ENCODE measurements around the gene ZC3H7B.
A peak's percentile ranks its signal among the peaks of the same experiment; 100 is the strongest.

The ZC3H7B gene

GRCh38 chr22:41338614-41339212 lies 37.4 kb downstream of the ZC3H7B start:
- DNase-seq (ENCODE audit: insufficient read length, low spot score) = no peak
- FAIRE-seq = no peak
- no peak for TF ChIP-seq TAF1 (IDR thresholded peaks at IDR 0.05; ENCODE audit: low read depth, low read length)
- no peak for TF ChIP-seq PAX5 (IDR thresholded peaks at IDR 0.05; ENCODE audit: insufficient read depth, low read length, severe bottlenecking)
- no peak for TF ChIP-seq SPI1 (IDR thresholded peaks at IDR 0.05; ENCODE audit: low read depth, low read length)

DNA sequence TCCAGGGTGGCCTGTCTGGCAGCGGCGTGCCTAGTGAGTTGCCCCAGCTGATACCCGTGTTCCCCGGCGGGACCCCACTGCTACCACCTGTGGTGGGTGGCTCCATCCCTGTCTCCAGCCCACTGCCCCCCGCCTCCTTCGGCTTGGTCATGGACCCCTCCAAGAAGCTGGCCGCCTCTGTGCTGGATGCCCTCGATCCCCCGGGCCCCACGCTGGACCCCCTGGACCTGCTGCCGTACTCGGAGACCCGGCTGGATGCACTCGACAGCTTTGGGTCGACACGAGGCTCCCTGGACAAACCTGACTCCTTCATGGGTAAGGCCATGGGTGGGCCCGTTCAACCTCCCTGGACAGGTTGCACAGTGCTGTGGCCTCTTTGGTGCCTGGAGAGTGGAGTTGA lies 38.5 kb downstream of the ZC3H7B start:
- DNase-seq (ENCODE audit: insufficient read length, low spot score) = no peak
- TF ChIP-seq PAX5 (IDR thresholded peaks at IDR 0.05; ENCODE audit: insufficient read depth, low read length, severe bottlenecking) (no peak), POU2F2 (IDR thresholded peaks at IDR 0.05; ENCODE audit: low read depth, low read length) (no peak), POLR2AphosphoS5 (IDR thresholded peaks at IDR 0.05; ENCODE audit: low read depth, low read length) (no peak), TAF1 (IDR thresholded peaks at IDR 0.05; ENCODE audit: low read depth, low read length) (no peak), SPI1 (IDR thresholded peaks at IDR 0.05; ENCODE audit: low read depth, low read length) (no peak), POLR2A (IDR thresholded peaks at IDR 0.05; ENCODE audit: low read depth, low read length) (no peak)
- FAIRE-seq = no peak

- no peak for FAIRE-seq
- no peak for TF ChIP-seq SPI1 (IDR thresholded peaks at IDR 0.05; ENCODE audit: low read depth, low read length)
- TF ChIP-seq POLR2AphosphoS5 (IDR thresholded peaks at IDR 0.05; ENCODE audit: low read depth, low read length) = no peak
- no peak for TF ChIP-seq TAF1 (IDR thresholded peaks at IDR 0.05; ENCODE audit: low read depth, low read length)
- no peak for TF ChIP-seq PAX5 (IDR thresholded peaks at IDR 0.05; ENCODE audit: insufficient read depth, low read length, severe bottlenecking)
- no peak for TF ChIP-seq POU2F2 (IDR thresholded peaks at IDR 0.05; ENCODE audit: low read depth, low read length)
- TF ChIP-seq POLR2A (IDR thresholded peaks at IDR 0.05; ENCODE audit: low read depth, low read length) = no peak
- DNase-seq (ENCODE audit: insufficient read length, low spot score) = no peak
Measured at GRCh38 chr22:41340357-41340756, 39.0 kb downstream of the ZC3H7B start.

GRCh38 chr22:41341012-41341411 lies 39.7 kb downstream of the ZC3H7B start:
- no peak for TF ChIP-seq TAF1 (IDR thresholded peaks at IDR 0.05; ENCODE audit: low read depth, low read length)
- no peak for TF ChIP-seq POLR2A (IDR thresholded peaks at IDR 0.05; ENCODE audit: low read depth, low read length)
- TF ChIP-seq SPI1 (IDR thresholded peaks at IDR 0.05; ENCODE audit: low read depth, low read length) = no peak
- TF ChIP-seq POLR2AphosphoS5 (IDR thresholded peaks at IDR 0.05; ENCODE audit: low read depth, low read length) = no peak
- no peak for TF ChIP-seq POU2F2 (IDR thresholded peaks at IDR 0.05; ENCODE audit: low read depth, low read length)
- no peak for TF ChIP-seq PAX5 (IDR thresholded peaks at IDR 0.05; ENCODE audit: insufficient read depth, low read length, severe bottlenecking)
- FAIRE-seq (no peak), DNase-seq (ENCODE audit: insufficient read length, low spot score) (no peak)

GRCh38 chr22:41341990-41342389 lies 40.7 kb downstream of the ZC3H7B start:
- FAIRE-seq (peak; percentile 61), DNase-seq (ENCODE audit: insufficient read length, low spot score) (peak; percentile 77)
- TF ChIP-seq SPI1 (IDR thresholded peaks at IDR 0.05; ENCODE audit: low read depth, low read length) = no peak
- no peak for TF ChIP-seq TAF1 (IDR thresholded peaks at IDR 0.05; ENCODE audit: low read depth, low read length)
- TF ChIP-seq POLR2A (IDR thresholded peaks at IDR 0.05; ENCODE audit: low read depth, low read length) = no peak
- no peak for TF ChIP-seq PAX5 (IDR thresholded peaks at IDR 0.05; ENCODE audit: insufficient read depth, low read length, severe bottlenecking)

- DNase-seq (ENCODE audit: insufficient read length, low spot score) = no peak
- TF ChIP-seq POLR2A (IDR thresholded peaks at IDR 0.05; ENCODE audit: low read depth, low read length) (no peak), PAX5 (IDR thresholded peaks at IDR 0.05; ENCODE audit: insufficient read depth, low read length, severe bottlenecking) (no peak), TAF1 (IDR thresholded peaks at IDR 0.05; ENCODE audit: low read depth, low read length) (no peak), SPI1 (IDR thresholded peaks at IDR 0.05; ENCODE audit: low read depth, low read length) (no peak), POU2F2 (IDR thresholded peaks at IDR 0.05; ENCODE audit: low read depth, low read length) (no peak)
- no peak for FAIRE-seq
Measured at GRCh38 chr22:41343300-41343699, 42.0 kb downstream of the ZC3H7B start.

- FAIRE-seq = no peak
- DNase-seq (ENCODE audit: insufficient read length, low spot score) = no peak
- TF ChIP-seq TAF1 (IDR thresholded peaks at IDR 0.05; ENCODE audit: low read depth, low read length) = no peak
- no peak for TF ChIP-seq POLR2AphosphoS5 (IDR thresholded peaks at IDR 0.05; ENCODE audit: low read depth, low read length)
- no peak for TF ChIP-seq POLR2A (IDR thresholded peaks at IDR 0.05; ENCODE audit: low read depth, low read length)
- TF ChIP-seq POU2F2 (IDR thresholded peaks at IDR 0.05; ENCODE audit: low read depth, low read length) = no peak
- TF ChIP-seq SPI1 (IDR thresholded peaks at IDR 0.05; ENCODE audit: low read depth, low read length) = no peak
- no peak for TF ChIP-seq PAX5 (IDR thresholded peaks at IDR 0.05; ENCODE audit: insufficient read depth, low read length, severe bottlenecking)
Measured at GRCh38 chr22:41343717-41344116, 42.4 kb downstream of the ZC3H7B start.

DNA sequence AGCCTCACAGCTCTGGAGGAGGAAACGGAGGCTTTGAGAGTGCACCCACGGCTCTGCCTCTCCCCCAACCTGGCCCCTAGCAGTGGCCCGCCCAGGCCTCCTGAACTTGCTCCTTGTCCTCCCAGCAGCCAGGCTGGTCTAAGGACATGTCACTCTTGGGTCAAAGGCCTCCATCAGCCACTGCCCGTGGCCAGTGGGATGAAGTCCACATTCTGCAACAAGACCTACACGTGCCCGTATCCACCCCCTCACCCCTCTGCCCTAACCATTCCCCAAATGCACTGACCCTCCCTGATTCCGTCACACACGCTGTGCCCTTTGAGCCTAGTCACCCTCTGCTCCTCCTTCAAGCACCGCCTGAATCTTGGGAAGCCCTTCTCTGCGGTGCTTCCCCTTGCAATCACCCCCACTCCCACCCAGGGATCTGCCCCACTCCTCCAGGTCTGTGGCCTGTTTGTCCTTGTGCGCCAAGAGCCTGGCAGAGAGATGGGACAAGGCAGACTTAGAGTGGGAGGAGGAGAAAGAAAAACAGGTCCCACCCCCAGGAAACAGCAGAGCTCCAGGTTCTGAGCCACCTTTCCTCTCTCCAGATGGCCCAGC lies 43.0 kb downstream of the ZC3H7B start:
- DNase-seq (ENCODE audit: insufficient read length, low spot score) = no peak
- no peak for TF ChIP-seq POLR2AphosphoS5 (IDR thresholded peaks at IDR 0.05; ENCODE audit: low read depth, low read length)
- no peak for TF ChIP-seq POLR2A (IDR thresholded peaks at IDR 0.05; ENCODE audit: low read depth, low read length)
- TF ChIP-seq PAX5 (IDR thresholded peaks at IDR 0.05; ENCODE audit: insufficient read depth, low read length, severe bottlenecking) = no peak
- no peak for TF ChIP-seq TAF1 (IDR thresholded peaks at IDR 0.05; ENCODE audit: low read depth, low read length)
- no peak for TF ChIP-seq POU2F2 (IDR thresholded peaks at IDR 0.05; ENCODE audit: low read depth, low read length)
- no peak for TF ChIP-seq SPI1 (IDR thresholded peaks at IDR 0.05; ENCODE audit: low read depth, low read length)

DNA sequence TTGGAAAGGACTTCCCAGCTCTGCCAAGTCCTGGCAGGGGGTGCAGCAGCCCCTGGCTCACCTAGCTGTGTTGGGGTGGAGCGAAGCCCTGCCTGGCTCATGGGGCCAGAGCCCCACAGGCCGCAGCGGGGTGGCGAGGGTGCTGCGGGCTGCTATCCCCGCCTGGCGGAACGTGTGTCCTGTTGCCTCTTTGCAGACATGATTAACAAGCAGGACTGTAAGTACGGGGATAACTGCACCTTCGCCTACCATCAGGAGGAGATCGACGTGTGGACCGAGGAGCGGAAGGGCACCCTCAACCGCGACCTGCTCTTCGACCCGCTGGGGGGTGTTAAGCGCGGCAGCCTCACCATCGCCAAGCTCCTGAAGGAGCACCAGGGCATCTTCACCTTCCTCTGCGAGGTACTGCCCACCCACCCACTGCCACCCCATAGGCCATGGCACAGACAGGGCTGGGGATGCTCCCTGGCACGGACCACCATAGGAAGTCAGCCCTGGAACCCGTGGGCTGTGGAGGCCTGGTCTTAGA lies 44.5 kb downstream of the ZC3H7B start:
- FAIRE-seq (no peak), DNase-seq (ENCODE audit: insufficient read length, low spot score) (no peak)
- TF ChIP-seq SPI1 (IDR thresholded peaks at IDR 0.05; ENCODE audit: low read depth, low read length) = no peak
- no peak for TF ChIP-seq TAF1 (IDR thresholded peaks at IDR 0.05; ENCODE audit: low read depth, low read length)
- TF ChIP-seq PAX5 (IDR thresholded peaks at IDR 0.05; ENCODE audit: insufficient read depth, low read length, severe bottlenecking) = no peak
- TF ChIP-seq POLR2AphosphoS5 (IDR thresholded peaks at IDR 0.05; ENCODE audit: low read depth, low read length) = no peak
- no peak for TF ChIP-seq POLR2A (IDR thresholded peaks at IDR 0.05; ENCODE audit: low read depth, low read length)
- TF ChIP-seq POU2F2 (IDR thresholded peaks at IDR 0.05; ENCODE audit: low read depth, low read length) = no peak

More for the DNA sequence above, 43.0 kb downstream of the ZC3H7B start:
- FAIRE-seq = no peak
